ENCODE data around the gene ELN.

ELN gene

DNA sequence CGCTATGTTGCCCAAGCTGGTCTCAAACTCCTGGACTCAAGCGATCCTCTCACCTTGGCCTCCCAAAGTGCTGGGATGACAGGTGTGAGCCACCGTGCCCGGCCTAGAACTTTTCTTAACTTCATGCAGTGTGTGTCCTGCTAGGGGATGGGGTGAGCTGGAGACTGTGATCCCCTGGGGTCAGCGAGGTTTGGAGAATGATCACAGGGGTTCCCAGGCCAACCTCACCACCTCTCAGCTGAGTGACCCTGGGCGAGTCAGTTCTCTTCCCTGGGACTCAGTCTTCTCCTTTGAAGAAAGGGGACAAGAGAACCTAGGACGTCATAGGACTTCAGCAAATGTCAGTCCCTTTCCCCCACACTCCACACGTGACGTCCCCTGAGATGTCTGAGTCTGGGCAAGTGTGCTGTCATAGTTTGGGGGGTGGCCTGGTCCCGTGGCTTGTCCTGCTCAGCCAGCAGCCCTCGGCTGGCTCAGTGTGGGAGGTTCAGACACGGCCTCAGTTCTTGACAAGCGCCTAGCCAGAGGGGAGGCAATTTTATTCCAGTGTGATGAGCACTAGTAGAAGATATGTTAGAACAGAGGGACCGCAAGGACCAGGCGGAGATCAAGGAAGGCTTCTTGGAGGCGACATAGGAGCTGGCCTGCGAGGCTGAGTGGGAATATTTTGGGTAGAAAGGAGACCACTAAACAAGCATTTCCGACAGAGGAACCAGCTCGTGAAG is 43.3 kb upstream of the ELN start:
- TF ChIP-seq, protein P1, sequence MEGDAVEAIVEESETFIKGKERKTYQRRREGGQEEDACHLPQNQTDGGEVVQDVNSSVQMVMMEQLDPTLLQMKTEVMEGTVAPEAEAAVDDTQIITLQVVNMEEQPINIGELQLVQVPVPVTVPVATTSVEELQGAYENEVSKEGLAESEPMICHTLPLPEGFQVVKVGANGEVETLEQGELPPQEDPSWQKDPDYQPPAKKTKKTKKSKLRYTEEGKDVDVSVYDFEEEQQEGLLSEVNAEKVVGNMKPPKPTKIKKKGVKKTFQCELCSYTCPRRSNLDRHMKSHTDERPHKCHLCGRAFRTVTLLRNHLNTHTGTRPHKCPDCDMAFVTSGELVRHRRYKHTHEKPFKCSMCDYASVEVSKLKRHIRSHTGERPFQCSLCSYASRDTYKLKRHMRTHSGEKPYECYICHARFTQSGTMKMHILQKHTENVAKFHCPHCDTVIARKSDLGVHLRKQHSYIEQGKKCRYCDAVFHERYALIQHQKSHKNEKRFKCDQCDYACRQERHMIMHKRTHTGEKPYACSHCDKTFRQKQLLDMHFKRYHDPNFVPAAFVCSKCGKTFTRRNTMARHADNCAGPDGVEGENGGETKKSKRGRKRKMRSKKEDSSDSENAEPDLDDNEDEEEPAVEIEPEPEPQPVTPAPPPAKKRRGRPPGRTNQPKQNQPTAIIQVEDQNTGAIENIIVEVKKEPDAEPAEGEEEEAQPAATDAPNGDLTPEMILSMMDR (IDR thresholded peaks at IDR 0.05; ENCODE audit: low read depth, low read length, missing control alignments): no peak
- H3K4me3 ChIP-seq (ENCODE audit: low read depth, low read length): no peak overlapping the region
- no peak for DNase-seq (ENCODE audit: low read depth)

DNA sequence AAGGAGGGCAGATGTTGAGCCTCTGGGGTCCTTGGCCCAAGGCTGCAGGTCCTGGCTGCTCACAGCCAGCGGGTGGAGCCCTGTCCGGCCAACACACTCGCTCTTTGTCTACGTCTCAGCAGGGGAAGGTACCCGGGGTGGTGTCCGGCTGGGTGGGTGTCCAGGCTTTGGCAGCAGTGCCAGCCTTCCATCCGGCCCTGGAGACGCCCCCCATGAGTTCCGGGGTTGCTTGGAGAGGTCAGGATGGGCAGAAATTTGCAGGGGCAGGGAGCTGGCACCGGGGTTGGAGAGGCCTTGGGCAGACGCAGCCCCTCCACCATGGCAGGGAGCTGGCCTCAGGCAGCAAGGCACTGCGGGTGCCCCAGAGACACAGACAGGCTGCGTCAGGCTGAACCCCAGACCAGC is 42.2 kb upstream of the ELN start:
- no peak overlapping the region for H3K4me3 ChIP-seq (ENCODE audit: low read depth, low read length)
- no peak for DNase-seq (ENCODE audit: low read depth)
- TF ChIP-seq, protein P1 (IDR thresholded peaks at IDR 0.05; ENCODE audit: low read depth, low read length, missing control alignments): no peak

GRCh38 chr7:73986158-73986631 is 41.8 kb upstream of the ELN start:
- no peak overlapping the region for H3K4me3 ChIP-seq (ENCODE audit: low read depth, low read length)
- TF ChIP-seq, protein P1 (IDR thresholded peaks at IDR 0.05; ENCODE audit: low read depth, low read length, missing control alignments): no peak
- no peak for DNase-seq (ENCODE audit: low read depth)

- no peak for DNase-seq (ENCODE audit: low read depth)
- no peak overlapping the region for H3K4me3 ChIP-seq (ENCODE audit: low read depth, low read length)
- TF ChIP-seq, protein P1 (IDR thresholded peaks at IDR 0.05; ENCODE audit: low read depth, low read length, missing control alignments): no peak
These were observed 40.7 kb upstream of the ELN start for GRCh38 chr7:73987298-73987697.

DNA sequence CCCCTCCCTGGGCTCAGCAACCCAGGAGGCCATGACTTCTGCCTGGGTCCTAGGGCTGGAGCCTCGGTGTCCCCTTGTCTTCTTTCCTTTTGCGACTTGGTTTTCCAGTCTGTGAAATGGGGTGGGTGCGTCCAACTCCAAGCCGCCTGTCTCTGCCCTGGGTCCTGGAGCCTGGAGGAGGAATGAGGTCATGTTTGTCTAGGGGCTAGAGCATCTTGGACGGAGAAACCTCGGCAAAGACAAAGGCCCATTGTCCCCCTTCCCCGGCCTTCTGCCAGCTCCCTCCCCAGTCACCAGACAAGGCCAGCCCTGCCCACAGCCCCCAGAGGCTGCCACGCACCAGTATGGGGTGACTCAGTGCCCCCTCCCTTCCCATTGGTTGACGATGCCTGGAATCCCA is 39.8 kb upstream of the ELN start:
- no peak for DNase-seq (ENCODE audit: low read depth)
- H3K4me3 ChIP-seq (ENCODE audit: low read depth, low read length): no peak overlapping the region
- TF ChIP-seq, protein P1 (IDR thresholded peaks at IDR 0.05; ENCODE audit: low read depth, low read length, missing control alignments): no peak

DNA sequence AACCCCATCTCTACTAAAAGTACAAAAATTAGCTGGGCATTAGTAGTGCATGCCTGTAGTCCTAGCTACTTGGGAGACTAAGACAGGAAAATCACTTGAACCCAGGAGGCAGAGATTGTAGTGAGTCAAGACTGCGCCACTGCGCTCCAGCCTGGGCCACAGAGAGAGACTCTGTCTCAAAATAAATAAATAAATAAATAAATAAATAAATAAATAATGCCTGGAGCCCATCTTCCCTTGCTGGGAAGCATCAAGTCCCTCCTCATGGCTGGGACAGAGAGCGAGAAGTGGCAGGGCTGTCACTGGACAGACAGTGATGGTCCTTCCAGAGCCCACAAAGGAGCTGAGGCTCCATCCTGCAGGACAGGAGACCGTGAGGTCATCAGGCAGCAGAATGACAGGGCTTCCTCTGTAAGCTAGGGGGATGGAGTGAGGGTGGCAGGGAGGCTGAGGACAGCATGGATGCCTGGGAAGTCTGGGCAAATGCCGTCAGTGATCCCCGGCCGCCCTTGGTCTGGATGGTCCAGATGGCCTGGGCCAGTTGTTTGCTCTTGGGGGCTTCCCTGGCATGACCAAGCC is 36.4 kb upstream of the ELN start:
- TF ChIP-seq, protein P1 (IDR thresholded peaks at IDR 0.05; ENCODE audit: low read depth, low read length, missing control alignments): no peak
- no peak overlapping the region for H3K4me3 ChIP-seq (ENCODE audit: low read depth, low read length)
- no peak for DNase-seq (ENCODE audit: low read depth)
